HG03439 (cell line): Measurements from ENCODE around the gene SUCO.
"Not testable (repeated sequence)": the region's sequence is repeated elsewhere in the genome, so short reads cannot be mapped to it uniquely, and the experiment has no call there.

Source experiments
- ATAC-seq: cut with Tn5 transposase; IDR thresholded peaks from one replicate; pipeline ENCODE4 v1.9.1; 2021; ENCODE audit warnings: mild to moderate bottlenecking, moderate library complexity; ENCODE audit not compliant: unreplicated experiment

SUCO gene

DNA sequence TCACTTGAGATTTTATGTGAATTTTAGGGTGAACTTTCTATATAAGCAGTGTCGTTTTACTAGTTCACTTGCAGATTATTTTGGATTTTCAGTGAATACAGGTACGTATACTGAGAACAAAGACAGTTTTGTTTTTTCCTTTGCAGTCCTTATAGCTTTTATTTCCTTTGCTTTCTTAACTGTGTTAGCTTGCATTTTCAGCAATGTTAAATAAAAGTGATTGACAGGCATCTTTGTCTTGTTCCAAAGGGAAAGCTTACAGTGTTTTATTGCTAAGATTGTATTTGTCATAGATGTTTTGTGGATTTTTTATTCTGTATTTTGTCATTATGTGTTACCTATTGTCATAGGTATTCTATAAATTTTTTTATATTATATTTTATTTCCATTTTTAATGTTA is 72.7 kb downstream of the SUCO start:
- ATAC-seq = no peak

DNA sequence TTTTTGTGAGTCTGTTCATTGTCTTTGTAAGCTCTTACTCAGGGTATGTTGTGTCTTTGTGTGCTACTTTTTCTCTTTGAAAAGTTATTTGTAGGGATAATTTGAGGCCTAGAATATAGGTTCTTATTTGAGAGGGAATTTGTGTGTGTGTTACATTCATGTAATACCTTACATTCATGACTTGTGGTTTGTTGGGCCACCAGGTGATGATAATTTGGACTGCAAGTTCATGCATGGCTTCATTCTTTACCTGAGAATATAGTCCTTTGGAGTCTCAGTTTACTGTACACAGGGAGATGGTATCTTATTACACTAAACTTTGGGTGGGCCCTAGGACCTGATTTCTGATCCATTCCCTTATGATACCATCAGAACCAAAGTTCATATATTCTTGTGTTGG is 74.2 kb downstream of the SUCO start:
- ATAC-seq = no peak

DNA sequence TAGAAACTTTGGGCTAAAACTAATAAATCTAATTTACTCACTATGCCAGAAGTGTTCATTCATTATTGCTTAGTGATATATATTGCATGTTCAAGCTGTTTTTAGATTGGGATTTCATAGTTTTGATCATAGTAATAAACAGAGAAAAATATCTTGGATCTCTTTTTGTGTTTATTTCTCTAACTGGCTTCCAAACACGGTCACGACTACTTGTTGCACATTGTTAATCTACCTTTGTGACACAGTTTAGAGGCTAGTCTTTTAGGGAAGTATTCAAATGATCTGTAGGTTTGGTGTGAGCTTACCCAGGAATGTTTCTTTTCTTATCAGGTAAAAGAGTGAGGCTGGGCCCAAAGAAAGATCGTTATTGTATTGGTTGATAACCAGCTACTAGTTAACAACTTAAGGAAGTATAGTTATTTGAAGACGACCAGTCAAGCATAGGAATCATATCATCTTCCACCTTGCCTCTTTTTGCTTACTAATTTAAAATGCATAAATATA is 75.2 kb downstream of the SUCO start:
- ATAC-seq = no peak

DNA sequence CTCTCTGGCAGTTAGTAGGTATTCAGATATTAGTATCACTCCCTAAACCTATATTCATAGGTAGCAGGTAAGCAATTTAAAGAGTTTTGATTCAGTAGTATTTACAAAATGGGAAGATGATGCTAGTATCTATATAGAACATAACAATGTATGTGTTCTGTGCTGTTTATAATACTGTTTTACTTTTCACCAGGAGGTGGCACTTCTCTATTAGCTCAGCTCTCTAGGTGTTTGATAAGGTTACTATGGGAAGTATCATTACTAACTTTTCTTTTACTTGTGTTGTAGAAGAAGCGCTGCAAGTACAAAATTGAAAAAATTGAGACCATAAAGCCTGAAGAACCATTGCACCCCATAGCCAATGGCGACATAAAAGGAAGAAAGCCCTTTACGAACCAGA is 76.6 kb downstream of the SUCO start:
- no peak for ATAC-seq

DNA sequence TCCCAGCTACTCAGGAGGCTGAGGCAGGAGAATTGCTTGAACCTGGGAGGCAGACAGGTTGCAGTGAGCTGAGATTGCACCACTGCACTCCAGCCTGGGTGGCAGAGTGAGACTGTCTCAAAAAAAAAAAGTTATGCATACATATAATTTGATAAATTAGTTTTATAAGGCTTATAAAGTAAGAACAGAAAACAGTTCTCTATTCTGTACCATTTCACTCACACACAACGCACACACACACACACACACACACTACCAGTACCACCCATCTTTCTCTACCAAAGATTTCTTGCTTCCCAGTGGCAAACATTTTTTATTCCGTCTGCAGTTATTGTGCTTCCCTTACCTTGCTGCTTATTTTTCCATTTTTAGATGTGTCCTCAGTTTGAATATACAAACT is 79.5 kb downstream of the SUCO start:
- no peak for ATAC-seq

DNA sequence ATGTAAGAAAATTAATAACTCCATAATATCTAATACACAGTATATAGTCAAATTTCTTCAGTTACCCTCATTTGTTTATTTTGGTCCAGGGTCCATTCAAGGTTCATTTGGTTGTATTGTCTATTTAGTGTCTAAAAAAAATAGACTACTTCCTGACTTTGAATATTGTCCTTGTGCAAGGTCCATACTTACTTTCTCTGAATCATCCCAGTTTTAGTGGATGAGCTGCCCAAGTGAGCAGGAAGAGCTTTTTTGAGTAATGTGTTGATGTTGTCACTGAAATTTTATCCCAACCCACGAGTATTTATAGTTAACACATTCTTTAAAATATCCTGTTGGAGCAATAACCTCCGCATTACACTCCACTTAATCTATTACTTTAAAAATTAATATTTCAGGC is 80.3 kb downstream of the SUCO start:
- no peak for ATAC-seq

DNA sequence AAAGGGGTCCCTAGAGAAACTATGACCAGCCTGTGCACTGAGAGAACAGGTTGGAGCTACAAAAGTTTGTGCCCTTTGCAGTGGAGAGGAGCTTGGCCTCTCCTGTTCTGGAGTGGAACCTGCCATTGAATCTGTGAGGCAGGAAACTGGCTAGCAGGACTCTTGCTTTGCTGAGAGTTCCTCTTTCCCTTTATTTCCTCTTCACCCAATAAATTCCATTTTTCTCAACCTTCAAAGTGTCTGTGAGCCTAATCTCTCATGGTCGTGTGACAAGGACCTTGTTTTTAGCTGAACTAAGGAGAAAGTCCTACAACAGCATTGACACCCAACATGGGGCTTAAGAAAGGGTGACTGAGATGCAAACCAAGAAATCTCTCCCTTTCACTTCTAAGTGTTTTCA is 83.2 kb downstream of the SUCO start:
- ATAC-seq = no peak

DNA sequence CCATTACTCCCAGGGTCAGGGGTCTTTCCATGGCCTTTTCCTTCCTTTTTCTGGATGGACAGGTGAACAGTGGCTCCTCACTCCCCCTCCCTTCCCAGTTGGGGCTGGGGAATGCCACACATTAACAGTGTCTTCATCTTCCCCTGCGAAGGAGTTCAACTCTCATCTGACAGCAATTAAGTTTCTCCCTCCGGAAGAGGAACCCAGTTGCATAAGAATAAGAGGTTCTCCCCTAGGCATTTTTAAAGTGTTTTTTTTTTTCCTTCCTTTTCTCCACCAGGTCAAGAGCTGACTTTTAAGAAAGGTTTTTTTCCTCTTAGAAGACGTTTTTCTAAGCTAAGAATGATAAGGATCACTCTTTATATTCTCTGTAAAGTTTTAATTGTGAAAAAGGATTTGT is 83.7 kb downstream of the SUCO start:
- no peak for ATAC-seq

DNA sequence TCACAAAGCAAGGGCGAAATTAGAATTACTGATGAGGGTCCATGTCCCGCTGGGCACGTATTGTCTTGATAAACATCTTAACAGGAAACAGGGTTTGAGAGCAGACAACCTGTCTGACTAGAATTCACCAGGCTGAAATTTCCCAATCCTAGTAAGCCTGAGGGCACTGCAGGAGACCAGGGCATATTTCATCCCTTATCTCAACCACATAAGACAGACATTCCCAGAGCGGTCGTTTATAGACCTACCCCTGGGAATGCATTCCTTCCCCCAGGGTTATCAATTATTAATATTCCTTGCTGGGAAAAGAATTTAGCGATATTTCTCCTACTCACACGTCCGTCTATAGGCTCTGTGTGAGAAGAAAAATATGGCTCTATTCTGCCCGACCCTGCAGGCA is 87.7 kb downstream of the SUCO start:
- not testable (repeated sequence) for ATAC-seq

DNA sequence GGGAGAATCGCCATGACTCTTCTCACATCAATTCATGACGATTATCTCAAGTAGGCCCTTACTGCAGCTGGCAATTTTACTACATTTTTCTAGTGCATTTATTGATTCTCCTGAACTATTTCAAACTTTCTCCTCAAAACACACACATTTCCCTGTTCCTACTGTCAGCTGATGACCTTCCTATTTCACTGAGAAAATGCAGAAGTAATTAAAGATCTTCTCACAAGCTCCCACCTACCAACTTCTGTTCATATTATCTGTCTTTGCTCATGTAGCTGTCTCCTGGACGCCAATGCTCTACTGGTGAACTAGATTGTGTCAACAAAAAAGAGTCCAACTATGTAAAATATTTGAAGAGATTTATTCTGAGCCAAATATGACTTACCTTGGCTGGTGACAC is 89.6 kb downstream of the SUCO start:
- ATAC-seq = no peak

DNA sequence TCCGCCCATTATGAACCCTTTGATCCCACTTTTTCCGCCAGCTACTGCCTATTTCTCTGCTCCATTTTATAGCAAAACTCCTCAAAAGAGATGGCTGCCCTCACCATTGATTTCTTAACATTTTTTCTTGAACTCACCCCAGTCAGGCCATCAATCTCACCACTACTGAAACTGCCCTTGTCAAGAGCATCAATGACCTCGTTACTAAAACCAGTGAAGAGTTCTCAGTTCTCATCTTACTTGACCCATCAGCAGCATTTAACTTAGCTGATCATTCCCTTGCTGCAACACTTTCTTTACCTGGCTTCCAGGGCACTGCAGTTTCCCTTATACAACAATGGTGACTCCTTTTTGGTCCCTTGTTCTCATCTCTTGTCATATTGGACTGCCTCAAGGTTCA is 90.8 kb downstream of the SUCO start:
- no peak for ATAC-seq

DNA sequence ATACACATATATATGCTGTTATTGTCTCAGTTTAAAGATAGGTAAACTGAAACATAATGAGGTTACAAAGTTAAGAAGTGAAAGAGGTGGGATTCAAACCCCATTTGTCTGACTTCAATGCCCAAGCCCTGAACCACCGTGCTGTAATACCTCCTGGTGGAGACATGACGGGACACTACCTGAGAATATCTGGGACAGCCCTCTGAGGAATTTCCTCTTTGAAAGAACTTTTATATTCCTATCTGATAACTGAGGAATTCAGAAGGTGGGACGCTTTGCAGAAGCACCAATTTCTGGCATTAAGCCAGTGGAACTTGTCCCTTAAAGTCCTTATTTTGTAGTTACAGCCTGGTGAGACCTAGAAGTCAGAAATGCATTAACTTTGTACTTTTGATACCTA is 93.9 kb downstream of the SUCO start:
- no peak for ATAC-seq

DNA sequence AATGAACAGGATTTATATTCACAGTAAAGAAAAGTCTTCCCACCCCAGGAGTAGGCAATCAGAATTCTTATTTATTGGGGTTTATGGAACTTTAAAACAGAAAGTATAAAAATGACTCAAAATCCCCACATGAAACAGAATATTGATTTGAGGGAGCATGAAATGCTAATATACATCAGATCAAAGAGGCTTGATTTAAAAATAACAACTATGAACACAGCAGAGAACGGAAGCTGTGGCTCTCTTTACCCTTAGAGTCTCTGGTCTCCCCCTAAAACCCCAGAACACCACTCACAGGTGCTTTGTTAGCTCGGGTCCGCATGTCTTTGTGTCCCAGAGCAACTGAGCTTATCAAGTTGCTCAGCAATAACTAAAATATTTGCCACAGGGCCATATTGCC is 94.8 kb downstream of the SUCO start:
- no peak for ATAC-seq

DNA sequence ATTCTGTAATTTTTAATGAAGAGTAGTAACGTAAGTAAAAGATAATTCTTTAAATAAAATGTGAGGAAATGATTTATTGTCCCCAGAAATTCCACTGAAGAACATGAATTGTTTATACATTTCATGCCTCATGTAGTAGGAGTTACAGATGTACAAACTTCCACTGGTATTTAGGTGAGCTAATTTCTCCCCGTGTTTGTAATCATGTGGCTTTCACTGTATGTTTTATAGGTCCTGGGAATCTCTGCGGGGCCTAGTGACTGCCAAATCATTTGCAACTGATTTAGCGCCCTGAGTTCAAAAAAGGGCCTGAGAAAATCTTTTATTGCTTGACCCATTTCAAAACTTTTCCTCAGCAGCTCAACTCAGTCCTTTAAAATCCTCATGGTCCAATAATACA is 95.5 kb downstream of the SUCO start:
- ATAC-seq = no peak

DNA sequence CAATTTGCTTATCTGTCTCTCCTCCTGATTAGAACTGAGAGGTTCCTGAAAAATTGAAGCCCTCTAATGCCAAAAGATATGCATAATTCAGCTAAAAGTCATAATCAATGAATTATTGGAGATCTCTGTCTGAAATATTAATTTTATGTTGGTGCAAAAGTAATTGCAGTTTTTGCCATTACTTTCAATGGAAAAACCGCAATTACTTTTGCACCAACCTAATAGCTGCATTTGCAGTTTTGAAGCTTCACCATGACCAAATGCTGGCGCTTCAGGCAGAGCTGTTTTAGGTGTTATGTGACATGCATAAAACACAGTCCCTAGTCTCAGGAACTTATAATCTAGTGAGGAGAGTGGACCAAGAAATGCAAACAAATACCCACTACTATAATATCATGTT is 96.2 kb downstream of the SUCO start:
- ATAC-seq = no peak

DNA sequence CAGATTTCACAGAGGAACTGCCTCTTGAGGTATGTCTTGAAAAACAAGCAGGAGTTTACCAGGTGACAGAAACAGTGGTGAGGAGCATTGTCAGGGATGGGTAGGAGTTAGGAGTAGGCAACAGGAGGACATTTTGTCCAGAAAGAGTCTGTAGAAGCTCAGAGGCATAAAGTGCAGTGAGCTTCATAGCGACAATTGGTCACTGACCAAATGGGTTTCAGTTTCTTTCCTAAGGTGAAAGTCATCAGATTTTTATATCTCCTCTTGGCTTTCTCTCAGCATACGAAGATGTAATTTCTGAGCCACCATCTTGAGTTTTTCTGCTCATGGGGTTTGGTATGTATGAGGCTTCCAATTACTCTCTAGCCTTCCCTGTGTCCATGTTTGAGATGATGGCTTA is 96.7 kb downstream of the SUCO start:
- no peak for ATAC-seq

DNA sequence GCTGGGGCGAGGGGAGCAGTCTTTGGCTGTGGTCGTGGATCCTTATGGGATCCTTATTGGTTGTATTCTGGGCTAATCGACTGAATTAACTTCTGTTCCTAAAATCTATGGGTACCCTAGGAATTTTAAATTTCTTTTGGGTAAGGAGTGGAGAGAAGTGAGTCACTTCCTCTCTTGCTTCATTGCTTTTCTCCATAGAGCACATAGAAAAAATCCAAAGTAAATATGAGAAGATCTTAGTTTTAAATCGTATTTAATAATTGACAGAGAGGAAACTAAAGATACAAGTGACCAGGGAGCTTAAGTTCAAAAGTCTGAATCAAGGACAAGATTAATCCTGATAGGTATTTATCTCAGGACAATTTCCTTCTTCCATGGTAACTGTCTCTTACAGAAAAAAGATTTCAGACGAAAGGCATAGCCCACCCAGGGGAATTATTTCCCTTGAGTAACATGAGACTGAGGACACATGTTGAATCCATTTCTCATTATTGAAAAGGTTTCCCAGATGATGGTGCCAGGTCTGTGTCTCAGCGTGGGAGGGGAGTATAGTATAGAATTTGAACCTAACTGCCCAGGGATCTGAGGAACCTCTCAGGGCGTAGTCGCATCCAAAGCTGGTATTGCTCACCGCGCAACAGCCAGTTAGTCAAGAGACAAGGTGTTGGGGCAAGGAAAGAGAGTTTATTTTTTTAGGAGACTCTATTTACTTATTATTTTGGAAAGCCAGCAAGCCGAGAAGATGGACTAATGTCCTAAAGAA is 97.3 kb downstream of the SUCO start:
- no peak for ATAC-seq

DNA sequence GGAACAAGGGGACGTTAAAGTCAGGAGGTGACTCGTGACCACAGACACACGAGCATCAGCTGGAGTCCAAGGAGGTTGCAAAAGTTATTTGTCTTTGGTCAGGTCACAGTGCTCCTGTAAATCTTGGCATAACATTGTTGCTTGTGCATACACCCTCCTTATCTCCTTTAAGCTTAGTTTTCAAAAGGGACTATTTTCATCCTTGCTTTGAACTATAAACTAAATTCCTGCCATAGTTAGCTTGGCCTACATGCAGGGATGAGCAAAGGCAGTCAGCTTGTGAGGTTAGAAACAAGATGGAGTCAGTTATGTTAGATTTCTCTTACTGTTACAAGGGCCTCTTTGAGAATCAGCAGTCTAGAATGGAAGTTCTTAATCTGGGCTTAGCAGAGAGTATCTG is 97.9 kb downstream of the SUCO start:
- no peak for ATAC-seq

DNA sequence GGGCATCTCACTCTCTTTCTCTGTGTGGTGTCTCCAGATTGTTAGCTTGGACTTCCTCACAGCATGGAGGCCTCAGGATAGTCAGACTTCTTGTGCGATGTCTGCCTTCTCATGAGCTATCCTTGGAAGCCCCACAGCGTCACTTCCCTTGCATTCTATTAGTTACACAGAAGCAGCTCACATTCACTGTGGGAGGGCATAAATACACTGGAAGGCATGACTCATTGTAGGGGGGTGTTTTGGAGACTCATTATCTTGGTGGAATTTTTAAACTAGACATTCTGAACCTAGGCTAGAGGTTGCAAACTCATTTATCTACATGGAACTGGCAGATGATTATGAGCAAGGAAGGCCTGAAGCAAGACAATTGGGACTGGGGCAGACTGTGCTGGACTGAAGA is 104.6 kb downstream of the SUCO start:
- ATAC-seq = no peak

DNA sequence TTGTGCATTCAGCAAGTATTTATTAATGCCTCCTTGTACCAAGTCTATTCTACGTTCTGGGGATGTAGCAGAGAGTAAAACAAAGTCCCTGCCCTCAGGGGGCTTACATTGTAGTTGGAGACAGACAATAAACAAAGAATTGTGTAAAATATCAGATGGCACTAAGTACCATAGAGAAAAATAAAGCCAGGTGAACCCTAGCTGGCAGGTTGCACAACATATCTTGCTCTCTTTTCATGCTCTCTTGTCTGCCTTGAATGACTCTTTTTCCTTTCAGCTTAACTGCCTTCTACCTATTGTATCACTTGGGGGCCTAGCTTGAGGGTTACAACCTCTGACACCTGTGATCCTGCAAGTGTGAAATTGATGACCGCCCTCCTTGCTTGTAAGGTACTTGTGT is 105.3 kb downstream of the SUCO start:
- no peak for ATAC-seq

DNA sequence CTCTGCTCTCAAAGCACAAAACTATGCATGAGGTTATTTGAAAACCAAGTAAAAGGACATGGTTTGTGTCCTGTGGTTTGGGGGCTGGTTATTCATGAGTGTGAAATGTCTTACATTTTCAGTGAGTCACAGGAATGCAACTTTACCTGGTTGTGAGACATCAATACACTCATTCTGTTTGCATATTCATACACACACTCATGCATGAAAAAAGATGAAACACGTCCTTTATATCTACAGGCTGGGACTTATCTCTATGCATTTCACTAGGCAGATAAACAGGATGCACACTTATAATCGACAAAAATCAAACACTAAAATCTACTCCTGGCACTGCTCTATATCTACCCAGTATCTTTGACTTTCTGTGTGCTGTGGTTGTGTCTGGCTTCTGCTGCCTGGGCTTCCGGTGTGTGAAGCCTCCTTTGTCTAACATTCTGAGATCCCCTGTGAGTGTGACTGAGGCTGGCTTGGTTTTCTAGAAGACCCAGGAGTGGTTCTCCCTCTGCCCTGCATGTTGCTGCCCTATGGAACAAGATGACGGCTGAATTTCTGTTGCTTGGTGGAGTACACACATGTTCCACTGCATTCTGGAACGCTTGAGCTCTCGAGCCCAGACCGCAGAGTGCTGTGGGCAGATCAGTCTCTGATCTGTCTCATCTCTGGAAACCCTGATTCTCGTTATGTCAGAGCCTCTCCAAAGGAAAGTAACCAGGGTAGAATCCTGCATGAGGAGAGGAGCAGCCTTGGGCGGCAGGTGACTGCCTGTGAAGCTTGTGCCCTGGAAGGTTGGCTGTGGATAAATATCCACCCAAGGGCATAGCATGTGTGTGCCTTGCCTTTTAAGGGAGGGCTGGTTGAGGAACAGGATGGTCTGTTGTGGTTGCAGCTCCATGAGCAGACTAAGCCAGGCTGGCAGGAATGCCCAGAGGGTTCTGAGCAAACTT is 106.2 kb downstream of the SUCO start:
- ATAC-seq = peak; percentile 74

DNA sequence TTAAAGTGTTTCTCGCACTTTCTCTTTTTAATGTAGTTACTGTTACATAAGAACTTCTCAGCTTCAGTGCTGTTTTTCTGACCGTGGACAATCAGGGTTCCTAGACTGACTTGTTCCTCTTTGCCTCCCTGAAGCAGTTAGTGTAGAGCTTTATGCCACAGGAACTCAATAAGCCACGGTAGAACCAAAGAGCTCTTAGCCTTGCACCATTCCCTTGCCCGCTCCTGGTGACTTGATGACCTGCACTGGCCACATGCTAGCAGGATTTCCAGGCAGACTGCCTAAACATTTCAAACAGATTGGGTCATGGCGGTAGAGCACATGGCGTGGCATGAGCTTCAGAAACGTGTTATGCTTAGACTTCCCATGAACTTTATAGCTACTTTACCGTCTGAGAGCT is 107.2 kb downstream of the SUCO start:
- no peak for ATAC-seq
